ENCODE measurements around the gene DBNDD1. TPM values are rescaled to one million over a fixed set of nuclear protein-coding genes. Genes with fewer than 3 reads are reported as not detected.

DBNDD1 gene
- total RNA-seq, 2 experiments from 2014 or later = 0.52 to 0.96 TPM

GRCh38 chr16:90015586-90016338 lies 3.5 kb downstream of the DBNDD1 start:
- POLR2A ChIA-PET = no interaction called here
- H3K27ac Mint-ChIP-seq = no peak overlapping the region
- TF ChIP-seq CTCF (IDR thresholded peaks at IDR 0.05) = no peak
- DNase-seq (no peak), ATAC-seq (no peak)
- H3K36me3 Mint-ChIP-seq (ENCODE audit: low read depth) = no peaks in the 10 kb centered on the region
- H3K9me3 Mint-ChIP-seq = no peaks in the 10 kb centered on the region
- CTCF ChIA-PET = no interaction called here
- H3K4me1 Mint-ChIP-seq (ENCODE audit: low read depth) = no peaks in the 10 kb centered on the region
- peaks cover 9% of the 10 kb centered on the region for H3K27me3 Mint-ChIP-seq
- intact Hi-C loops (cut with micrococcal nuclease) = no loop called here
- no peak overlapping the region for H3K4me3 Mint-ChIP-seq

- H3K36me3 Mint-ChIP-seq (ENCODE audit: low read depth) = no peaks in the 10 kb centered on the region
- no peaks in the 10 kb centered on the region for H3K9me3 Mint-ChIP-seq
- ATAC-seq = no peak
- POLR2A ChIA-PET = interaction anchor here (1.0 kb wide), 1 partner anchor 30 kb away, joined by 3 read pairs; no protein-coding TSS in a partner anchor
- no peak for DNase-seq
- no peak overlapping the region for H3K4me3 Mint-ChIP-seq
- CTCF ChIA-PET = no interaction called here
- H3K27ac Mint-ChIP-seq = no peak overlapping the region
- H3K4me1 Mint-ChIP-seq (ENCODE audit: low read depth) = peaks cover 15% of the 10 kb centered on the region
- H3K27me3 Mint-ChIP-seq = peaks cover 2% of the 10 kb centered on the region
- intact Hi-C loops (cut with micrococcal nuclease) = no loop called here
- TF ChIP-seq CTCF (IDR thresholded peaks at IDR 0.05) = no peak
These were observed 6.1 kb downstream of the DBNDD1 start for GRCh38 chr16:90012991-90013745.

- CTCF ChIA-PET = no interaction called here
- DNase-seq = no peak
- POLR2A ChIA-PET = no interaction called here
- no peaks in the 10 kb centered on the region for H3K36me3 Mint-ChIP-seq (ENCODE audit: low read depth)
- ATAC-seq = no peak
- H3K27me3 Mint-ChIP-seq = peaks cover 2% of the 10 kb centered on the region
- no peak overlapping the region for H3K27ac Mint-ChIP-seq
- no peaks in the 10 kb centered on the region for H3K9me3 Mint-ChIP-seq
- peaks cover 15% of the 10 kb centered on the region for H3K4me1 Mint-ChIP-seq (ENCODE audit: low read depth)
- H3K4me3 Mint-ChIP-seq = no peak overlapping the region
- no peak for TF ChIP-seq CTCF (IDR thresholded peaks at IDR 0.05)
- intact Hi-C loops (cut with micrococcal nuclease) = no loop called here
These were observed 7.3 kb downstream of the DBNDD1 start for GRCh38 chr16:90011908-90012501.

GRCh38 chr16:90011508-90011819 lies 7.8 kb downstream of the DBNDD1 start:
- CTCF ChIA-PET = interaction anchor here (1.2 kb wide), 1 partner anchor 9 kb away, joined by 3 read pairs; no protein-coding TSS in a partner anchor
- no peak for DNase-seq
- H3K27ac Mint-ChIP-seq = no peak overlapping the region
- peaks cover 2% of the 10 kb centered on the region for H3K27me3 Mint-ChIP-seq
- H3K36me3 Mint-ChIP-seq (ENCODE audit: low read depth) = no peaks in the 10 kb centered on the region
- H3K9me3 Mint-ChIP-seq = no peaks in the 10 kb centered on the region
- ATAC-seq = no peak
- peaks cover 15% of the 10 kb centered on the region for H3K4me1 Mint-ChIP-seq (ENCODE audit: low read depth)
- TF ChIP-seq CTCF (IDR thresholded peaks at IDR 0.05) = no peak
- H3K4me3 Mint-ChIP-seq = no peak overlapping the region
- POLR2A ChIA-PET = no interaction called here
- intact Hi-C loops (cut with micrococcal nuclease) = no loop called here
